H9 (cell line): ENCODE results near the gene ZNF444. TPM values are rescaled to one million over a fixed set of nuclear protein-coding genes. Genes with fewer than 3 reads are reported as not detected.

Source experiments
- DNase-seq: peaks from one replicate; pipeline ENCODE4 v3.0.0-alpha.2; 2017
- H2AFZ ChIP-seq: one replicate; pipeline ENCODE4 v1.6.1; 2013; ENCODE audit warnings: mild to moderate bottlenecking, low read length, control low read depth, moderate library complexity
- H2AK5ac ChIP-seq: 2 replicates; pipeline ENCODE4 v1.6.1; 2013; ENCODE audit warnings: low read length, control low read depth, mixed read lengths; ENCODE audit not compliant: insufficient read length
- H2BK120ac ChIP-seq: one replicate; pipeline ENCODE4 v1.6.1; 2013; ENCODE audit warnings: low read depth, mild to moderate bottlenecking, low read length, control low read depth, inconsistent platforms; ENCODE audit not compliant: poor library complexity, severe bottlenecking
- H2BK12ac ChIP-seq: 2 replicates; pipeline ENCODE4 v1.6.1; 2013; ENCODE audit warnings: low read length, control low read depth, mixed read lengths, low read depth; ENCODE audit not compliant: insufficient read length
- H2BK15ac ChIP-seq: 2 replicates; pipeline ENCODE4 v1.6.1; 2013; ENCODE audit warnings: low read depth, low read length, control low read depth
- H2BK20ac ChIP-seq: one replicate; pipeline ENCODE4 v1.6.1; 2013; ENCODE audit warnings: low read depth, mild to moderate bottlenecking, low read length, control low read depth, inconsistent platforms; ENCODE audit not compliant: poor library complexity, severe bottlenecking
- H2BK5ac ChIP-seq: 2 replicates; pipeline ENCODE4 v1.6.1; 2013; ENCODE audit warnings: low read length, control low read depth, mixed read lengths; ENCODE audit not compliant: insufficient read length
- H3K14ac ChIP-seq: 2 replicates; pipeline ENCODE4 v1.6.1; 2013; ENCODE audit warnings: low read length, control low read depth; ENCODE audit not compliant: insufficient read depth
- H3K18ac ChIP-seq: 2 replicates; pipeline ENCODE4 v1.6.1; 2013; ENCODE audit warnings: low read depth, mild to moderate bottlenecking, mixed read lengths, low read length, control low read depth; ENCODE audit not compliant: insufficient read length
- H3K23ac ChIP-seq: 2 replicates; pipeline ENCODE4 v1.6.1; 2013; ENCODE audit warnings: low read length, control low read depth, mixed read lengths, low read depth; ENCODE audit not compliant: insufficient read length
- H3K23me2 ChIP-seq: 2 replicates; pipeline ENCODE4 v1.6.1; 2013; ENCODE audit warnings: low read depth, mild to moderate bottlenecking, mixed read lengths, low read length, control low read depth; ENCODE audit not compliant: insufficient read length, poor library complexity, severe bottlenecking
- H3K27ac ChIP-seq: 2 replicates; pipeline ENCODE4 v1.5.1; 2013; ENCODE audit warnings: low read length, control low read depth, mixed read lengths, low read depth; ENCODE audit not compliant: insufficient read length
- H3K27me3 ChIP-seq: 2 replicates; pipeline ENCODE4 v1.6.1; 2013; ENCODE audit warnings: low read length, control low read depth, inconsistent platforms; ENCODE audit not compliant: insufficient read depth
- H3K4ac ChIP-seq: 2 replicates; pipeline ENCODE4 v1.6.1; 2013; ENCODE audit warnings: low read depth, mild to moderate bottlenecking, control low read depth, inconsistent platforms, low read length, moderate library complexity
- H3K4me1 ChIP-seq: 2 replicates; pipeline ENCODE4 v1.6.1; 2013; ENCODE audit warnings: low read length, control low read depth, inconsistent platforms; ENCODE audit not compliant: insufficient read depth
- H3K4me2 ChIP-seq: 2 replicates; pipeline ENCODE4 v1.6.1; 2013; ENCODE audit warnings: low read length, control low read depth, mixed read lengths; ENCODE audit not compliant: insufficient read length, insufficient read depth
- H3K56ac ChIP-seq: 2 replicates; pipeline ENCODE4 v1.6.1; 2013; ENCODE audit warnings: low read depth, mild to moderate bottlenecking, mixed read lengths, low read length, control low read depth; ENCODE audit not compliant: insufficient read length
- H3K79me1 ChIP-seq: 2 replicates; pipeline ENCODE4 v1.6.1; 2013; ENCODE audit warnings: low read depth, mild to moderate bottlenecking, moderate library complexity, low read length, control low read depth, inconsistent platforms; ENCODE audit not compliant: insufficient read depth, poor library complexity, severe bottlenecking
- H3K79me2 ChIP-seq: 2 replicates; pipeline ENCODE4 v1.6.1; 2013; ENCODE audit warnings: low read length, control low read depth, inconsistent platforms; ENCODE audit not compliant: insufficient read depth
- H3K9ac ChIP-seq: 2 replicates; pipeline ENCODE4 v1.6.1; 2013; ENCODE audit warnings: low read length, control low read depth, mixed read lengths; ENCODE audit not compliant: insufficient read length; ENCODE audit errors: extremely low read depth
- H3K9me3 ChIP-seq: one replicate; pipeline ENCODE4 v1.6.1; 2013; ENCODE audit warnings: low read depth, low read length, inconsistent platforms; ENCODE audit not compliant: control insufficient read depth
- H3T11ph ChIP-seq: one replicate; pipeline ENCODE4 v1.6.1; 2013; ENCODE audit warnings: mild to moderate bottlenecking, low read length, control low read depth, inconsistent platforms
- H4K20me1 ChIP-seq: one replicate; pipeline ENCODE4 v1.6.1; 2013; ENCODE audit not compliant: control insufficient read depth, insufficient read length, insufficient read depth
- H4K5ac ChIP-seq: 2 replicates; pipeline ENCODE4 v1.6.1; 2013; ENCODE audit warnings: low read depth, mild to moderate bottlenecking, mixed read lengths, low read length, control low read depth; ENCODE audit not compliant: insufficient read length
- H4K8ac ChIP-seq: replicated peaks from 2 replicates; pipeline ENCODE4 v1.6.1; 2013; ENCODE audit warnings: low read length, control low read depth, mixed read lengths, low read depth; ENCODE audit not compliant: insufficient read length
- H4K91ac ChIP-seq: 2 replicates; pipeline ENCODE4 v1.6.1; 2013; ENCODE audit warnings: low read depth, mild to moderate bottlenecking, moderate library complexity, mixed read lengths, low read length, control low read depth; ENCODE audit not compliant: insufficient read length
- H3K27ac Mint-ChIP-seq, 3 experiments: 2 replicates in 2 of 3; 3 replicates in 1 of 3; pipeline ENCODE4 v1.8.0; 2020 to 2021; ENCODE audit warnings: mixed read lengths in 3 of 3, mild to moderate bottlenecking in 1 of 3, moderate library complexity in 1 of 3
- H3K27me3 Mint-ChIP-seq: 2 replicates; pipeline ENCODE4 v1.8.0; 2021; ENCODE audit warnings: low read depth, mild to moderate bottlenecking, moderate library complexity, mixed read lengths
- H3K36me3 Mint-ChIP-seq, 3 experiments: 2 replicates in 2 of 3; 3 replicates in 1 of 3; pipeline ENCODE4 v1.8.0; 2020 to 2021; ENCODE audit warnings: low read depth in 3 of 3, mixed read lengths in 3 of 3; ENCODE audit not compliant: insufficient read depth in 1 of 3
- H3K4me1 Mint-ChIP-seq, 2 experiments: 2 replicates each; pipeline ENCODE4 v1.8.0; 2020; ENCODE audit warnings: mixed read lengths in 2 of 2
- H3K4me3 Mint-ChIP-seq, 2 experiments: 2 replicates in 1 of 2; 3 replicates in 1 of 2; pipeline ENCODE4 v1.8.0; 2020 to 2021; ENCODE audit warnings: mild to moderate bottlenecking in 2 of 2, mixed read lengths in 2 of 2, moderate library complexity in 1 of 2
- H3K9me3 Mint-ChIP-seq, 2 experiments: 2 replicates in 1 of 2; 3 replicates in 1 of 2; pipeline ENCODE4 v1.8.0; 2020; ENCODE audit warnings: mild to moderate bottlenecking in 2 of 2, mixed read lengths in 2 of 2, moderate library complexity in 1 of 2
- CTCF ChIP-seq: fragments of 200-600 bp; sonication (generic); conservative IDR thresholded peaks from 3 replicates; pipeline ENCODE4 v1.8.0; 2021; ENCODE audit warnings: antibody characterized with exemption, mild to moderate bottlenecking
- WGBS: extraction: QIAGEN DNeasy Blood & Tissue Kit; methylation state at CpG from one replicate; pipeline ENCODE4 v1.1.7; 2013; ENCODE audit warnings: missing lambda C conversion rate, low lambda C conversion rate, mixed read lengths; ENCODE audit not compliant: insufficient read length; ENCODE audit errors: extremely low coverage; 5-methylcytosine and 5-hydroxymethylcytosine counted together
- total RNA-seq: library from RNA; stranded (reverse); gene quantifications from 2 replicates; pipeline ENCODE4 v1.2.1, GENCODE V29; 2021

ZNF444 gene
- total RNA-seq, 1 experiment from 2014 or later, result 49.7 TPM

GRCh38 chr19:56106993-56107392 is 34.1 kb upstream of the ZNF444 start:
- Histone ChIP-seq H2AFZ (no peak overlapping the region), H4K91ac (no peak overlapping the region), H3K23ac (no peak overlapping the region), H3K4me2 (no peak overlapping the region), H3K9me3 (no peaks in the 10 kb centered on the region), H2BK5ac (no peak overlapping the region), H3K18ac (no peak overlapping the region), H3T11ph (no peak overlapping the region), H2BK120ac (no peak overlapping the region), H2BK12ac (no peak overlapping the region), H3K27ac (no peak overlapping the region), H3K14ac (no peak overlapping the region), H4K8ac (no peak overlapping the region), H3K9ac (no peak overlapping the region), H3K56ac (no peak overlapping the region), H2BK15ac (no peak overlapping the region), H3K79me2 (peaks cover 52% of the 10 kb centered on the region; the same call in 1 of the 2 replicates), H3K79me1 (no peaks in the 10 kb centered on the region), H3K4ac (no peak overlapping the region), H3K27me3 (no peaks in the 10 kb centered on the region), H4K5ac (no peak overlapping the region), H3K4me1 (peaks cover 6% of the 10 kb centered on the region; the same call in 1 of the 2 replicates), H3K23me2 (no peaks in the 10 kb centered on the region), H2AK5ac (no peak overlapping the region), H4K20me1 (peaks cover 3% of the 10 kb centered on the region), H2BK20ac (no peak overlapping the region)
- H3K4me1 Mint-ChIP-seq, result peaks cover 45 to 58% of the 10 kb centered on the region in 2 experiments
- no peak for TF ChIP-seq CTCF
- WGBS, result no CpG with 5 or more reads among the region's 11 CpGs
- peak overlapping the region; percentile 36 to 90 (median 88); a peak in 5 of 7 replicates for H3K27ac Mint-ChIP-seq
- DNase-seq, result no peak
- H3K4me3 Mint-ChIP-seq, result peak overlapping the region in 1 of 2 experiments; percentile 38; a peak in 2 of 5 replicates
- no peaks in the 10 kb centered on the region for H3K27me3 Mint-ChIP-seq
- H3K36me3 Mint-ChIP-seq, result peaks cover 4 to 16% (median 9%) of the 10 kb centered on the region in 3 experiments
- no peaks in the 10 kb centered on the region for H3K9me3 Mint-ChIP-seq
